Coronary artery (tissue), 2 donors: ENCODE results near the gene ADAMTS4.

Experiments
- DNase-seq: peaks from one replicate; pipeline ENCODE4 v3.0.0-alpha.2; 2017; ENCODE audit warnings: low spot score
- H3K27ac ChIP-seq, 2 donors: fragments of 200-600 bp; sonication (generic); one replicate each; pipeline ENCODE4 v1.5.1; 2016 to 2019
- H3K4me3 ChIP-seq: fragments of 200-600 bp; sonication (generic); 2 replicates; pipeline ENCODE4 v1.5.1; 2016; ENCODE audit warnings: mild to moderate bottlenecking, moderate library complexity
- TF ChIP-seq, protein P1 (sequence below): fragments of 200-600 bp; sonication (generic); IDR thresholded peaks from one replicate; pipeline ENCODE4 v1.5.1; 2019; ENCODE audit warnings: antibody characterized with exemption

Gene ADAMTS4, protein sequence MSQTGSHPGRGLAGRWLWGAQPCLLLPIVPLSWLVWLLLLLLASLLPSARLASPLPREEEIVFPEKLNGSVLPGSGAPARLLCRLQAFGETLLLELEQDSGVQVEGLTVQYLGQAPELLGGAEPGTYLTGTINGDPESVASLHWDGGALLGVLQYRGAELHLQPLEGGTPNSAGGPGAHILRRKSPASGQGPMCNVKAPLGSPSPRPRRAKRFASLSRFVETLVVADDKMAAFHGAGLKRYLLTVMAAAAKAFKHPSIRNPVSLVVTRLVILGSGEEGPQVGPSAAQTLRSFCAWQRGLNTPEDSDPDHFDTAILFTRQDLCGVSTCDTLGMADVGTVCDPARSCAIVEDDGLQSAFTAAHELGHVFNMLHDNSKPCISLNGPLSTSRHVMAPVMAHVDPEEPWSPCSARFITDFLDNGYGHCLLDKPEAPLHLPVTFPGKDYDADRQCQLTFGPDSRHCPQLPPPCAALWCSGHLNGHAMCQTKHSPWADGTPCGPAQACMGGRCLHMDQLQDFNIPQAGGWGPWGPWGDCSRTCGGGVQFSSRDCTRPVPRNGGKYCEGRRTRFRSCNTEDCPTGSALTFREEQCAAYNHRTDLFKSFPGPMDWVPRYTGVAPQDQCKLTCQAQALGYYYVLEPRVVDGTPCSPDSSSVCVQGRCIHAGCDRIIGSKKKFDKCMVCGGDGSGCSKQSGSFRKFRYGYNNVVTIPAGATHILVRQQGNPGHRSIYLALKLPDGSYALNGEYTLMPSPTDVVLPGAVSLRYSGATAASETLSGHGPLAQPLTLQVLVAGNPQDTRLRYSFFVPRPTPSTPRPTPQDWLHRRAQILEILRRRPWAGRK

DNA sequence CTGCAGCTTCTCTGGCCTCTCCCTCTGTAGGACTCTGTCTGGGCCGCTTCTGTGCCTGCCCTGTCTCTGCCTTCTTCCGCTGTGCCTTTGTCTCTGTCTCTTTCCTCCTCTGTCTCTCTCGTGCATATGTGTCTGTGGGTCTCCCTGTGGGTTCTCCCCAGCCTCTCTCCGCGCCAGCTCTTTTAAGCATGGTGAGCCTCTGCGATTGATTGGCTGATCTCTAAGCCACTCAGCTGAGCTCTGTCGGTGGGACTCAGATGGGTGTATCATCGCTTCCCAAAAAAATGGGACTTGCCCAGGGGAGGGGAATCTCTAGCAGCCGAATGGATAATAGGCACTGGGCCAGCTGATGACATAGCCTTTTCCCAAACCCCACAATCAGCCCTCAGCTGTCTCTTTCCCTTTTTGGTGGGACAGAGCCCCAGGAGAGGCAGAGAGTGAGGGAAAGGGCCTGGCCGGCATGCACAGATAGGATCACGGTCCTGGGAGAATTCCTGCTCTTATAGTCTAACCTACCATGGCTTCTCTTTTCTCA, at the start of gene ADAMTS4:
ADAMTS4 (minus strand) TSS at position 158 of the 535 bp plus-strand sequence. CDS start 427 bp downstream, outside the sequence.
- peak within 1 kb of the TSS; percentile 75 for H3K4me3 ChIP-seq
- H3K27ac ChIP-seq: peak within 1 kb of the TSS; percentile 97 to 98
- TF ChIP-seq, protein P1, sequence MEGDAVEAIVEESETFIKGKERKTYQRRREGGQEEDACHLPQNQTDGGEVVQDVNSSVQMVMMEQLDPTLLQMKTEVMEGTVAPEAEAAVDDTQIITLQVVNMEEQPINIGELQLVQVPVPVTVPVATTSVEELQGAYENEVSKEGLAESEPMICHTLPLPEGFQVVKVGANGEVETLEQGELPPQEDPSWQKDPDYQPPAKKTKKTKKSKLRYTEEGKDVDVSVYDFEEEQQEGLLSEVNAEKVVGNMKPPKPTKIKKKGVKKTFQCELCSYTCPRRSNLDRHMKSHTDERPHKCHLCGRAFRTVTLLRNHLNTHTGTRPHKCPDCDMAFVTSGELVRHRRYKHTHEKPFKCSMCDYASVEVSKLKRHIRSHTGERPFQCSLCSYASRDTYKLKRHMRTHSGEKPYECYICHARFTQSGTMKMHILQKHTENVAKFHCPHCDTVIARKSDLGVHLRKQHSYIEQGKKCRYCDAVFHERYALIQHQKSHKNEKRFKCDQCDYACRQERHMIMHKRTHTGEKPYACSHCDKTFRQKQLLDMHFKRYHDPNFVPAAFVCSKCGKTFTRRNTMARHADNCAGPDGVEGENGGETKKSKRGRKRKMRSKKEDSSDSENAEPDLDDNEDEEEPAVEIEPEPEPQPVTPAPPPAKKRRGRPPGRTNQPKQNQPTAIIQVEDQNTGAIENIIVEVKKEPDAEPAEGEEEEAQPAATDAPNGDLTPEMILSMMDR: no peak
- peak; percentile 91 for DNase-seq

DNA sequence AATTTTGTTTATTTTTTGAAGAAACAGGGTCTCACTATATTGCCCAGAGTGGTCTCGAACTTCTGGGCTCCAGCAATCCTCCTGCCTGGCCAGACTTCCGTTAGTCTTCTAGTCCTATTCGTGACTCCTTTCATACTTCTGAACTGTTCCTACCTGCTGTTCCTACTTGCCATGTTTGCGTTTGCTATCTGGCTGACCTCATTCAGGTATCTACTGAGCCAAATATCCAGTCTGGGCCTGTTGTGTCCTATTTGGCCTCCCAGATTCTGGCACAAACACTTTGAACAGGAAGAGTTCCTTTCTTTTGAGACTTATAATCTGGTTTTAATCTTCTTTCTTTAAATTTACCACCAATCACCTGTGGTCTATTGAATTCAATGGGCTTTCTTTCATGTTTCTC, 46.0 kb upstream of the ADAMTS4 start:
- Histone ChIP-seq H3K27ac (no peak overlapping the region), H3K4me3 (no peak overlapping the region)
- TF ChIP-seq, protein P1: no peak
- DNase-seq: no peak

DNA sequence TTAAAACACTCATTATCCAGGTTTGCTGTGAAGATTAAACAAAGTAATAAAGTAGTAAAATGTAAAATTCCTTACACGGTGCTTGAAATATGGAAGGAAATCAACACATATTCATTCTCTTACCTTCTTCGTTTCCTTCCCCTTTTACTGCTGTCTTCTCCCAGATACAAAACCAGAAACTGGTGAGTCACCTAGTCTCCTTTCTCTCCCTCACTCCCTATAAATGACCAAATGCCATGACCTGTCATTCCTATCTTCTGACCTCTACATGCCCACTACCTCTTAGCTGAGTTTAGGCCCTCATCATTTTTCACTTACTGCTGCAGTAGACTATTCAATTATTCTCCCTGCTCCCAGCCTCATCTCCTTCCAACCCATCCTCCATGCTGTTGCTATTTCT, 43.5 kb upstream of the ADAMTS4 start:
- Histone ChIP-seq H3K27ac (no peak overlapping the region), H3K4me3 (no peak overlapping the region)
- TF ChIP-seq, protein P1: no peak
- no peak for DNase-seq

DNA sequence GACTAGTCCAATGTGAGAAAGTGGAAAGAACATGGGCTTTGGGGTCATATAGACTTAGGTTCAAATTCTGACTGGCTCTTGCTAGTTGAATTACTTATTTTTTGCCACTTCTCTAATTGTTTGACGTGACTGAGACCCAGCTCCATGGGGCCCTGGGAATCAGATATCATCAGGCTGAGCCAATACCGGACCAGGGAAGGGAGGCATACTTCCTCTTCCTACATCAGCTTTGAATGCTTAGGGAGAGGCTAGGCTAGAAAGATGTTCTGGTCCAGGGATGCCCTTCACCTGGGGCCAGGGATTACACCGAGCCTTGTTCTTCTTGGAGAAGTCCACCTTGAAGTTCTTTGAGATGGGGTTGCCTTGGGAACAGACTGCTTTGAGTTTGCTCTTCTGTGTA, 42.8 kb upstream of the ADAMTS4 start:
- TF ChIP-seq, protein P1: no peak
- no peak overlapping the region for H3K27ac ChIP-seq
- DNase-seq: no peak
- no peak overlapping the region for H3K4me3 ChIP-seq

DNA sequence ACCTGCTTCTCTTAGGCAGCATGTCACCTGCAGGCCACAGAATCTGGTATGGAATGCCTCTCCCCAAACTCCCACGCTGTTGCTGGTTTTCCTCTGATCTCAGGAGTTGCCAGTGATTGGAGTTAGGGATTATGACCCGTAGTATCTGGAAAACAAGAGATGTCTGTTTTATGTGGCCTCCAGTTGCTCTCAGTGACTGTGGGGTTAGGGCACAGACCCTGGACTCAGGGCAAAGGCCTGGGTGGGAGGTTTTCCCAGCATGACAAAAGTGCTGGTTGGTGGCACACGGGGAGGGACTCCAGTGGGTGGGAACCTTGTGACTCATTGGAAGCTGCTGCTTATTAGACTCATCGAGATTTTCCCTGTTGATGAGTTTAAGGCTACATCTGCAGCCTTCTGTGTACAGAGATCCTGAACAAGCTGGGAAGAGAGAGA, 39.2 kb upstream of the ADAMTS4 start, which contains the start of gene NR1I3:
NR1I3 (minus strand) TSS at position 165 of the 435 bp plus-strand sequence. CDS start 1,638 bp downstream, outside the sequence.
- DNase-seq: no peak
- Histone ChIP-seq H3K4me3 (no peak within 1 kb of the TSS), H3K27ac (no peak within 1 kb of the TSS)
- TF ChIP-seq, protein P1: no peak

DNA sequence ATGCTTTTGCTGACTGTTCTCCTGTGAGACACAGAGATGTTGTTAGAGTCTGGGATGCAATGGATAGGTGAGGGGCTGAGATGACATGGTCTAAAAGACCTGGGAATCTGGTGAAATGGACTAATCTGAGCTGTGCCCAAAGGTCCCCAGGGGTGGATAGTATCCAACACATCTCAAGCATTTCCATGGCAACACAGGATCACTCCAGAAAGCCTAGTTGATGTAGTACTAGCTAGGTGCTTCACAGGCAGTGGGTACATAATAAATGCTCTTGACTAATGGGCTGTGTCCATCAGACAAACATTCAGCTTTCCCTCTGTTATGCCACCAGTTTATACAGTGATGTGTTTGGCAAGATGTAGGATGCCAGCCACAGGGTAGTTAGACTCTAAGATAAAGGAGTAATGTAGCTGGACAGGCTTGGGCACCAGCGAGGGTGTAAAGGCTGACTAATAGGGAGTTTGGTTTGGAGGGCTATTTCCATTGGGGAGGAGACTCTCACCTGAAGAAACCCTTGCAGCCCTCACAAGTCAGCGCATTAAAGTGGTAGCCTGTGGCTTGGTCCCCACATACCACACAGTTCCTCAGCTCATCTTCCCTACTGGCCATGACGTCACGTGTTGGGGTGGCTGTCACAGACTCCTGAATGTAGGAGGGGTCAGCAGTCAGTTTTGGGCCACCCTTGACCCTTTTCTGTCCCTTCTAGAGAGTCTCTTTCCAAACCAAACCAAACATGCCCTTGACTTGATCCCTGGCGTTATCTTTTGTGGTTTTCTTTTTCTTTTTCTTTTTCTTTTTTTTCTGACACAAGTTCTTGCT, 37.3 kb upstream of the ADAMTS4 start:
- TF ChIP-seq, protein P1: no peak
- H3K27ac ChIP-seq: no peak overlapping the region
- no peak overlapping the region for H3K4me3 ChIP-seq
- no peak for DNase-seq
